HG02623 (cell line): Measurements from ENCODE around the gene SUSD2.
"Not testable (repeated sequence)": the region's sequence is repeated elsewhere in the genome, so short reads cannot be mapped to it uniquely, and the experiment has no call there.

Experiments
- ATAC-seq: cut with Tn5 transposase; IDR thresholded peaks from one replicate; pipeline ENCODE4 v1.9.1; 2021; ENCODE audit warnings: moderate library complexity; ENCODE audit not compliant: unreplicated experiment

Gene SUSD2

GRCh38 chr22:24176040-24176439 lies 5.2 kb upstream of the SUSD2 start:
- ATAC-seq, result no peak

DNA sequence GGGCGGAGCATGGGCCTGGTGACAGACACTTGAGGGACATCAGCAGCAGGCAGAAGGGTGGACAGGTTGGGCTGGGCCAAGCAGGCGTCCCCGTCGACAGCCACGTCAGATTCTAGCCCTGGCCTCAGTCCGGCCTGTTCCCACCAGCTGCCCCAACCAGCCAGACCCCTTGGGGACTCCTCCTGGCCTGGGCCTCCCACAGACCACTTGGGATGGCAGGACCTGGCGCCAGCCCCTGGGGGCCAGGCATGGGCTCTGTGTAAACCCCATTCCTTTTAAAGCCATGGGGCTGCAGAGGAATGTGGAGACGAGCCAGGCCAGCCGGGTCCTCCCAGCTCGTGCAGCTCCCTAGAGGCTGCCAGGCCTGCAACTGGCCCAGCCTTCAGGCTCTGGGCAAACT lies 4.7 kb upstream of the SUSD2 start:
- ATAC-seq, result no peak

GRCh38 chr22:24177045-24177444 lies 4.2 kb upstream of the SUSD2 start:
- ATAC-seq, result no peak

- no peak for ATAC-seq
Observed at GRCh38 chr22:24177456-24177855, 3.8 kb upstream of the SUSD2 start.

GRCh38 chr22:24178021-24178431 lies 3.3 kb upstream of the SUSD2 start:
- ATAC-seq, result no peak

- ATAC-seq, result no peak
Observed at GRCh38 chr22:24178502-24179440, 2.5 kb upstream of the SUSD2 start.

DNA sequence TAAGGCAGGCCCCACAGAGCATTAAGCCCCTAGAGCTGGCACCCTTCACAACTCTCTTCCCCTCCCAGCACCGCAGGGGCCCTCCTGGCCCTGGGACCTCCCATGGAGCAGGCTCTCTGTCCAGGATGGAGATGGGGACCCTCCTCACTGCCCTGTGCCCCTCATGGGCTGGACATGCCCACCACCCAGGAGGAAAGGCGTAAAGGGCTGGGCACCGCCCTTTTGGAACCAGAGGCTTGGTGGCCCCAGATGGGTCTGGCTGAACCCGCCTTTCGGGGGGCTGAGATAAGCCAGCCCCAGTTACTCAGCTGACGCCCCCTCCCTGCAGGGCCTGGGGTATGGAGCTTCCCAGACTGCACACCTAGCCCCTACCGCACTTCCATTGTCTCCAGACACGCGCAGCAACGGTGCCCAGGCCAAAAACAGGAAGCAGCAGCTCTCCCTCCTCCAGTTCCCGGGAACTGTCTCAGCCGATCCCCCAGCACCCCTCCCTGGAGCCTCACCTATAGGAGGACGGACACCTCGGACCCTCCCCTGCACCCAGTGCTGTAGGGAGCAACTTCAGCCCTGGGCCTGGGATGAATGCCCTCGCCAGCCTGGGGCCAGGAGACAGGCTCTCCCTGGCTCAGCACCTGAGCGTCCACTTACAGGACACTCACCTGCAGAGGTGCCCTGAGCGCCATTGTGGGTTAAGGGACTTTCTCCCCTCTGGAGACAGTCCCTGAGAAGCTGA lies 1.6 kb upstream of the SUSD2 start:
- ATAC-seq, result no peak

DNA sequence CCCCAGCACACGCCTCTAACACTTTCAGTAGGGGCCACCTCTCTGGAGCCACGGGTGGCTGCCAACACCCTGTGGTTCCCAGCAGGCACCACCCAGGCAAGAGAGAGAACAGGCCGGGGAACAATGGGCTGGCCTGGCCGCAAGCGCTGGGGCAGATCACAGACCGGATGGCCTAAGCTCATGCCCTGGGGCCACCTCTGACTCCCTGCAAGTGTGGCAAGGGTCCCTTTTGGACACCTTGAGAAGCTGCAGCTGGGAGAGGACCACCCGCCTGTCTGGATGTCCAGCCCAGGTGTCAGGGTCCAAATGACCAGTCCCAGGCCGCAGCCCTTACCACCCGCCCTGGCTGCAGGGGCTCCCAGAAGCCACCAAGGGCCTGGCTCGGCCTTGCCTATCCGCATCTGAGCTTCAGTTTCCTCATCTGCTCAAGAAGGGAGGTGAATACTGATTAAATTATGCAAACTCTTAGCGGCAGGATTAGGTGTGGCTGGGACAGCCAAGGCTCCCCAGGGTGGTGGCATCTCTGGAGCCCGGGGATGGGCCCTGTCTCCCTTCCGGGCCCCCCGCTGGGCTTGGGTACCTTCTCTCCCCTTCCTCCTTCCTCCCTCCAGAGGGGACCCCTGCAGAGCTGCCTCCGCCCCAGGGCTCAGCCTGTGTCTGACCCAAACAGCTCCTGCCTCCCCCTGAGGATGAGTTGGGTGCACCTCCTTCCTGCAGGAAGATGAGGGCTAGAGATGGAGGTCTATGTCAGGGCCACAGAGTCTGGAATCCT lies 785 bp upstream of the SUSD2 start:
- ATAC-seq, result no peak

- no peak for ATAC-seq
Observed at GRCh38 chr22:24181996-24182899, 961 bp downstream of the SUSD2 start.

- not testable (repeated sequence) for ATAC-seq
Observed at GRCh38 chr22:24182900-24183246, 1.6 kb downstream of the SUSD2 start.

GRCh38 chr22:24183321-24184031 lies 2.2 kb downstream of the SUSD2 start:
- ATAC-seq, result no peak

- no peak for ATAC-seq
Observed at GRCh38 chr22:24184057-24184798, 2.9 kb downstream of the SUSD2 start.

DNA sequence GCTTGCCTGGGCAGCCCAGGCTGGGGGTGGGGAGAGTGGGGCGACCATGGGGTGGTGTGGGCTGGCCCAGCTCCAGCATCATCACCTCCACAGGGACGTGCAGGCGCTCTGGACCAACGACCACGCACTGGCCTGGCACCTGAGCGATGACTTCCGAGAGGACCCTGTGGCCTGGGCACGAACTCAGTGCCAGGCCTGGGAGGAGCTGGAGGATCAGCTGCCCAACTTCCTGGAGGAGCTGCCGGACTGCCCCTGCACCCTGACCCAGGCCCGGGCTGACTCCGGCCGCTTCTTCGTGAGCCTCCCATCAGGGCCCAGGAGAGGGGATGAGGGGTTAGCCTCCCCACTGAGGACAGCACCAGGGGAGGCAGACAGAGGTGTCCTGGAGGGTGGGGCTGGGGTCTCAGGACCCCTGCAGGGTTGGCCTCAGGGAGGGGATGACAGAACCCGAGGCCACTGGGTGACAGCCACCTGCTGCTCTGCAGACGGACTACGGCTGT lies 3.8 kb downstream of the SUSD2 start:
- no peak for ATAC-seq

- no peak for ATAC-seq
Observed at GRCh38 chr22:24185501-24186351, 4.4 kb downstream of the SUSD2 start.

- ATAC-seq, result no peak
Observed at GRCh38 chr22:24186352-24186740, 5.1 kb downstream of the SUSD2 start.

DNA sequence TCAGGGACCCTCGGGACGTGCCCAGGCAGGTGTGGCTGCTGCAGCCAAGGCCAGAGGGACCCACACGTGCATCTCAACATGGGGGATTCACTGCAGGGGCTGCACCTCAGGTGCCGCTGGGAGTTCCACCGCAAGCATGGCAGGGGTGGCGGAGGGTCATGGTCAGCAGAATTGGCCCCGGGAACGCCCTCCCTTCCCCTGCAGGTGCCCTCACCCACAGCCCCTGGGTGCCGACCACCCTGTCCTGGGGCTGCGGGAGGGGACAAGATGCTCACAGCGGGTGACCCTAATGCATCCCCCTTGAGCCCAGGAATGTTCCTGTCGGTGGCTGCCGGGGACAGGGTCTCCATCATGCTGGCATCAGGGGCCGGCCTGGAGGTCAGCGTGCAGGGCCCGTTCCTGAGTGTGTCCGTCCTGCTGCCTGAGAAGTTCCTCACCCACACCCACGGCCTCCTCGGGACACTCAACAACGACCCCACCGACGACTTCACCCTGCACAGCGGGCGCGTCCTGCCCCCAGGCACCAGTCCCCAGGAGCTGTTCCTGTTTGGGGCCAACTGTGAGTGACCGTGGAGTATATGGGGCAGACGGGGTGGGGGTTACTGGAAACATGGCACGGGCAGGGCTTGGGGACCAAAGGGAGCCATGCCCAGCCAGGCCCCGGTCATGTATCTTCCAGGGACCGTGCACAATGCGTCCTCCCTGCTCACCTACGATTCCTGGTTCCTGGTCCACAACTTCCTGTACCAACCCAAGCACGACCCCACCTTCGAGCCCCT lies 5.8 kb downstream of the SUSD2 start:
- no peak for ATAC-seq
